H1 (cell line): ENCODE data around the gene TP53TG3F. TPM values are rescaled to one million over a fixed set of nuclear protein-coding genes. Genes with fewer than 3 reads are reported as not detected.
"Not testable (repeated sequence)": the region's sequence is repeated elsewhere in the genome, so short reads cannot be mapped to it uniquely, and the experiment has no call there.

Experiments
- CTCF ChIA-PET: fragments of 300-600 bp; sonication (Branson Sonifier 250); formaldehyde crosslinking; loops from one replicate; lab custom pipeline; 2021; ENCODE audit not compliant: partially characterized antibody; lab: Charles Lee
- POLR2A ChIA-PET: fragments of 300-600 bp; sonication (Branson Sonifier 250); formaldehyde crosslinking; loops from one replicate; lab custom pipeline; 2021; ENCODE audit warnings: inconsistent platforms; ENCODE audit not compliant: partially characterized antibody; lab: Charles Lee
- DNase-seq, 2 experiments: peaks; one replicate each; pipeline versions ENCODE4 v3.0.0 to v3.0.0-alpha.2; 2010 to 2022; ENCODE audit warnings: low spot score in 2 of 2, low read depth in 1 of 2, mixed read lengths in 1 of 2
- FAIRE-seq: peaks from 2 replicates; lab custom pipeline; 2011; peaks lifted over from hg19 to GRCh38; lab: Jason Lieb, UNC
- H2AFZ ChIP-seq: 2 replicates; pipeline ENCODE4 v1.8.1; 2012; ENCODE audit warnings: low read length, inconsistent platforms
- H2AK5ac ChIP-seq: 2 replicates; pipeline ENCODE4 v1.6.1; 2013; ENCODE audit warnings: low read depth, low read length
- H2BK120ac ChIP-seq: replicated peaks from 2 replicates; pipeline ENCODE3; 2013; ENCODE audit warnings: low read depth, low read length, inconsistent platforms
- H2BK12ac ChIP-seq: 2 replicates; pipeline ENCODE4 v1.6.1; 2013; ENCODE audit warnings: low read depth, low read length
- H2BK15ac ChIP-seq: 2 replicates; pipeline ENCODE4 v1.6.1; 2013; ENCODE audit warnings: low read length
- H2BK20ac ChIP-seq: 2 replicates; pipeline ENCODE4 v1.6.1; 2013; ENCODE audit warnings: low read length
- H2BK5ac ChIP-seq: 2 replicates; pipeline ENCODE4 v1.6.1; 2013; ENCODE audit warnings: low read depth, low read length
- H3K14ac ChIP-seq: 2 replicates; pipeline ENCODE4 v1.6.1; 2013; ENCODE audit warnings: inconsistent platforms; ENCODE audit not compliant: insufficient read length
- H3K18ac ChIP-seq: 2 replicates; pipeline ENCODE4 v1.6.1; 2013; ENCODE audit warnings: low read length; ENCODE audit errors: extremely low read depth
- H3K23ac ChIP-seq: 2 replicates; pipeline ENCODE4 v1.6.1; 2013; ENCODE audit warnings: inconsistent platforms; ENCODE audit not compliant: insufficient read length
- H3K23me2 ChIP-seq: 2 replicates; pipeline ENCODE4 v1.6.1; 2013; ENCODE audit warnings: low read depth, low read length
- H3K27ac ChIP-seq: 2 replicates; pipeline ENCODE4 v1.6.1; 2011; ENCODE audit warnings: low read depth, low read length, inconsistent platforms
- H3K27me3 ChIP-seq, 4 experiments: replicated peaks in 1 of 4; 1 replicate in 1 of 4; 2 replicates in 3 of 4; pipeline versions ENCODE4 v1.6.1 to v1.8.1; 2011 to 2013; ENCODE audit warnings: low read length in 3 of 4, mild to moderate bottlenecking in 3 of 4, inconsistent platforms in 2 of 4, mixed read lengths in 2 of 4, moderate library complexity in 1 of 4; ENCODE audit not compliant: control insufficient read depth in 3 of 4, insufficient read depth in 3 of 4; ENCODE audit errors: extremely low read depth in 1 of 4
- H3K36me3 ChIP-seq, 4 experiments: 2 replicates each; pipeline versions ENCODE4 v1.6.1 to v1.8.1; 2011 to 2013; ENCODE audit warnings: mild to moderate bottlenecking in 4 of 4, low read length in 3 of 4, moderate library complexity in 2 of 4, control low read depth in 1 of 4, inconsistent platforms in 1 of 4; ENCODE audit not compliant: insufficient read depth in 4 of 4, control insufficient read depth in 2 of 4
- H3K4ac ChIP-seq: replicated peaks from 2 replicates; pipeline ENCODE3; 2013; ENCODE audit warnings: low read length, low read depth, mixed read lengths, inconsistent platforms; ENCODE audit not compliant: insufficient read length
- H3K4me1 ChIP-seq, 4 experiments: replicated peaks in 1 of 4; 1 replicate in 1 of 4; 2 replicates in 3 of 4; pipeline versions ENCODE4 v1.6.1 to v1.8.1; 2011 to 2013; ENCODE audit warnings: low read length in 3 of 4, inconsistent platforms in 2 of 4, mixed read lengths in 1 of 4; ENCODE audit not compliant: insufficient read depth in 4 of 4, control insufficient read depth in 3 of 4
- H3K4me2 ChIP-seq, 2 experiments: 2 replicates each; pipeline versions ENCODE4 v1.6.1 to v1.8.1; 2011 to 2013; ENCODE audit warnings: low read depth in 2 of 2, low read length in 2 of 2, control low read depth in 1 of 2, inconsistent platforms in 1 of 2, mild to moderate bottlenecking in 1 of 2; ENCODE audit not compliant: insufficient read depth in 1 of 2
- H3K4me3 ChIP-seq, 4 experiments: fragments of 200-600, 300-600 bp in 1 of 4; sonication (generic), shearing (Covaris generic), sonication (Bioruptor Twin) in 1 of 4; 2 replicates each; pipeline versions ENCODE4 v1.5.1 to v1.8.1; 2011 to 2016; ENCODE audit warnings: low read length in 4 of 4, low read depth in 3 of 4, control low read depth in 2 of 4, inconsistent platforms in 2 of 4, mild to moderate bottlenecking in 2 of 4, mixed read lengths in 1 of 4, moderate library complexity in 1 of 4; ENCODE audit not compliant: insufficient read depth in 2 of 4; ENCODE audit errors: extremely low read depth in 1 of 4
- H3K56ac ChIP-seq: replicated peaks from 2 replicates; pipeline ENCODE3; 2013; ENCODE audit warnings: low read depth, mild to moderate bottlenecking, mixed read lengths, low read length, inconsistent platforms; ENCODE audit not compliant: insufficient read length
- H3K79me1 ChIP-seq: 2 replicates; pipeline ENCODE4 v1.6.1; 2013; ENCODE audit warnings: low read depth, low read length, control low read depth
- H3K79me2 ChIP-seq, 2 experiments: 2 replicates each; pipeline versions ENCODE4 v1.6.1 to v1.8.1; 2012 to 2013; ENCODE audit warnings: low read length in 2 of 2, mild to moderate bottlenecking in 2 of 2, inconsistent platforms in 1 of 2; ENCODE audit not compliant: insufficient read depth in 2 of 2, control insufficient read depth in 1 of 2
- H3K9ac ChIP-seq, 4 experiments: replicated peaks in 1 of 4; 1 replicate in 1 of 4; 2 replicates in 3 of 4; pipeline versions ENCODE4 v1.6.1 to v1.8.1; 2011 to 2013; ENCODE audit warnings: low read depth in 3 of 4, low read length in 3 of 4, control low read depth in 2 of 4, mild to moderate bottlenecking in 2 of 4, moderate library complexity in 2 of 4, inconsistent platforms in 1 of 4; ENCODE audit errors: extremely low read depth in 1 of 4
- H3K9me3 ChIP-seq, 2 experiments: 2 replicates each; pipeline versions ENCODE4 v1.6.1 to v1.8.1; 2012 to 2013; ENCODE audit warnings: mild to moderate bottlenecking in 2 of 2, moderate library complexity in 2 of 2, control low read depth in 1 of 2, inconsistent platforms in 1 of 2, low read depth in 1 of 2, low read length in 1 of 2, mixed read lengths in 1 of 2; ENCODE audit not compliant: insufficient read depth in 2 of 2
- H4K20me1 ChIP-seq, 2 experiments: replicated peaks in 1 of 2; 2 replicates each; pipeline versions ENCODE3 to v1.8.1; 2011 to 2013; ENCODE audit warnings: inconsistent platforms in 2 of 2, low read length in 2 of 2, mild to moderate bottlenecking in 1 of 2; ENCODE audit not compliant: insufficient read depth in 2 of 2, control insufficient read depth in 1 of 2
- H4K5ac ChIP-seq: 2 replicates; pipeline ENCODE4 v1.6.1; 2013; ENCODE audit warnings: low read length, low read depth, mixed read lengths, inconsistent platforms; ENCODE audit not compliant: insufficient read length
- H4K8ac ChIP-seq: 2 replicates; pipeline ENCODE4 v1.8.0; 2013; ENCODE audit warnings: mild to moderate bottlenecking, moderate library complexity, low read length, inconsistent platforms; ENCODE audit not compliant: insufficient read depth; ENCODE audit errors: extremely low read depth
- H4K91ac ChIP-seq: replicated peaks from 2 replicates; pipeline ENCODE3; 2013; ENCODE audit warnings: low read length, mixed read lengths, inconsistent platforms; ENCODE audit not compliant: insufficient read length
- WGBS, 2 experiments: shearing (Covaris generic) in 1 of 2; methylation state at CpG; one replicate each; pipeline versions ENCODE4 v1.1.6 to v1.1.7; 2013 to 2015; ENCODE audit warnings: low lambda C conversion rate in 2 of 2, mixed read lengths in 2 of 2, inconsistent platforms in 1 of 2, low coverage in 1 of 2, missing lambda C conversion rate in 1 of 2; ENCODE audit not compliant: insufficient replicate concordance in 2 of 2, insufficient coverage in 1 of 2, insufficient read length in 1 of 2; ENCODE audit errors: extremely low coverage in 1 of 2, missing lambda C conversion rate in 1 of 2; 5-methylcytosine and 5-hydroxymethylcytosine counted together
- polyA plus RNA-seq, 7 experiments: library from polyadenylated mRNA; depleted of rRNA in 3 of 7; stranded (reverse) in 5 of 7; unstranded in 2 of 7; fragments of >200 nt in 5 of 7; fragments of 200-250 nt in 2 of 7; gene quantifications; 1 replicate in 5 of 7; 2 replicates in 1 of 7; 4 replicates in 1 of 7; pipeline versions ENCODE4 v1.2.1 to v1.2.3, GENCODE V29; 2011 to 2013; ENCODE audit warnings: missing spikeins in 2 of 7, mixed read lengths in 2 of 7
- small RNA-seq: library from polyadenylated mRNA; stranded (forward); fragments of <200 nt; extraction: miRNeasy Mini kit (QIAGEN cat#:217004); gene quantifications from one replicate; pipeline ENCODE3, GENCODE V24; 2013; ENCODE audit not compliant: insufficient read depth
- total RNA-seq: library from RNA; stranded (reverse); fragmentation: NEBNext Ultra II Directional; extraction: Animal tissue kit (Norgen Biotek cat#: 25700); gene quantifications from 2 replicates; pipeline ENCODE4 v1.2.1, GENCODE V29; 2021

TP53TG3F gene
- total and polyA plus RNA-seq, 2 of the 8 experiments (the other 6 are each of a cell fraction or from before 2014, with no cell fraction given) = not detected

GRCh38 chr16:33509906-33510305 lies 50.5 kb downstream of the TP53TG3F start:
- H4K5ac ChIP-seq, H3K23ac ChIP-seq, H4K91ac ChIP-seq, H2BK20ac ChIP-seq, H2BK120ac ChIP-seq, CTCF ChIA-PET, H3K36me3 ChIP-seq, H3K9ac ChIP-seq, H3K4ac ChIP-seq, H3K23me2 ChIP-seq, H4K20me1 ChIP-seq, H3K27ac ChIP-seq, H2BK5ac ChIP-seq, H3K14ac ChIP-seq, H3K79me1 ChIP-seq, H4K8ac ChIP-seq, H3K27me3 ChIP-seq, H3K56ac ChIP-seq, H3K18ac ChIP-seq, FAIRE-seq, H2AFZ ChIP-seq, H2AK5ac ChIP-seq, H3K4me3 ChIP-seq, DNase-seq, H2BK15ac ChIP-seq, H3K4me1 ChIP-seq, H3K79me2 ChIP-seq, POLR2A ChIA-PET, H2BK12ac ChIP-seq, H3K4me2 ChIP-seq: not testable (repeated sequence)
- 86% methylated on average over 2 of the region's 10 CpGs; no CpG with 5 or more reads in 1 of the 2 experiments for WGBS, 2 experiments
- peaks cover 0 to 17% of the 10 kb centered on the region in 2 experiments; a peak in 2 of 4 replicates for H3K9me3 ChIP-seq

Small RNA genes lying within 50 kb of the gene (small RNA-seq; reads per million reads assigned to genes)
- not detected for gene AC136944.5
- gene AC136944.6 = not detected

Other genes with a start within 250 kb of the TP53TG3F start
- gene TP53TG3E, start 155.3 kb upstream of the TP53TG3F start, total RNA-seq = not detected in 2 replicates
- not detected in 2 replicates for gene TP53TG3E, start 155.3 kb upstream of the TP53TG3F start, polyA plus RNA-seq (2011; rRNA removed)
- gene TP53TG3B, start 98.8 kb upstream of the TP53TG3F start, total RNA-seq = not detected in 2 replicates
- not detected in 2 replicates for gene TP53TG3B, start 98.8 kb upstream of the TP53TG3F start, polyA plus RNA-seq (2011; rRNA removed)